Right lobe of liver (tissue), 4 donors: ENCODE data around the gene FREY1.

ENCODE experiments used
- POLR2A ChIP-seq: fragments of 450-650 bp; IDR thresholded peaks from one replicate; pipeline ENCODE4 v1.6.1; 2017; ENCODE audit warnings: antibody characterized with exemption, mild to moderate bottlenecking
- TF ChIP-seq, protein P1 (sequence below), 4 donors: fragments of 200-600 bp in 3 of 4; fragments of 450-650 bp in 1 of 4; IDR thresholded peaks; one replicate each; pipeline versions ENCODE4 v1.5.1 to v1.8.0; 2016 to 2022; ENCODE audit warnings: antibody characterized with exemption in 4 of 4, mild to moderate bottlenecking in 2 of 4
- donor health status: DM: no; HTN: no; CAD: no.
- donor health status: DM: no; HTN: no; CAD: no.
- donor health status: DM: no; HTN: yes; CAD: no.

GRCh38 chr11:45902452-45903380 lies 4.4 kb downstream of the FREY1 start:
- TF ChIP-seq POLR2A, result no peak
- TF ChIP-seq, protein P1, sequence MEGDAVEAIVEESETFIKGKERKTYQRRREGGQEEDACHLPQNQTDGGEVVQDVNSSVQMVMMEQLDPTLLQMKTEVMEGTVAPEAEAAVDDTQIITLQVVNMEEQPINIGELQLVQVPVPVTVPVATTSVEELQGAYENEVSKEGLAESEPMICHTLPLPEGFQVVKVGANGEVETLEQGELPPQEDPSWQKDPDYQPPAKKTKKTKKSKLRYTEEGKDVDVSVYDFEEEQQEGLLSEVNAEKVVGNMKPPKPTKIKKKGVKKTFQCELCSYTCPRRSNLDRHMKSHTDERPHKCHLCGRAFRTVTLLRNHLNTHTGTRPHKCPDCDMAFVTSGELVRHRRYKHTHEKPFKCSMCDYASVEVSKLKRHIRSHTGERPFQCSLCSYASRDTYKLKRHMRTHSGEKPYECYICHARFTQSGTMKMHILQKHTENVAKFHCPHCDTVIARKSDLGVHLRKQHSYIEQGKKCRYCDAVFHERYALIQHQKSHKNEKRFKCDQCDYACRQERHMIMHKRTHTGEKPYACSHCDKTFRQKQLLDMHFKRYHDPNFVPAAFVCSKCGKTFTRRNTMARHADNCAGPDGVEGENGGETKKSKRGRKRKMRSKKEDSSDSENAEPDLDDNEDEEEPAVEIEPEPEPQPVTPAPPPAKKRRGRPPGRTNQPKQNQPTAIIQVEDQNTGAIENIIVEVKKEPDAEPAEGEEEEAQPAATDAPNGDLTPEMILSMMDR (IDR thresholded peaks at IDR 0.05), result no peak
